Nephron progenitor cell (in vitro differentiated cells): ENCODE measurements around the gene EVX1.
A peak's percentile ranks its signal among the peaks of the same experiment; 100 is the strongest.

Experiments
- DNase-seq: peaks from one replicate; pipeline ENCODE4 v3.0.0; 2021
- H3K27ac Mint-ChIP-seq: 2 replicates; pipeline ENCODE4 v1.8.0; 2021; ENCODE audit warnings: mild to moderate bottlenecking, moderate library complexity, mixed read lengths
- H3K27me3 Mint-ChIP-seq: 2 replicates; pipeline ENCODE4 v1.8.0; 2021; ENCODE audit warnings: mild to moderate bottlenecking, low read depth, mixed read lengths; ENCODE audit not compliant: poor library complexity
- H3K36me3 Mint-ChIP-seq: 2 replicates; pipeline ENCODE4 v1.8.0; 2021; ENCODE audit warnings: low read depth, mixed read lengths
- H3K4me1 Mint-ChIP-seq: 2 replicates; pipeline ENCODE4 v1.8.0; 2021; ENCODE audit warnings: mixed read lengths
- H3K4me3 Mint-ChIP-seq: 2 replicates; pipeline ENCODE4 v1.8.0; 2021; ENCODE audit warnings: mild to moderate bottlenecking, moderate library complexity, mixed read lengths
- H3K9me3 Mint-ChIP-seq: 2 replicates; pipeline ENCODE4 v1.8.0; 2021; ENCODE audit warnings: mild to moderate bottlenecking, moderate library complexity, mixed read lengths
- CTCF ChIP-seq: fragments of 200-600 bp; sonication (generic); IDR thresholded peaks from 2 replicates; pipeline ENCODE4 v1.5.0; 2021; ENCODE audit warnings: antibody characterized with exemption

EVX1 gene

GRCh38 chr7:27260211-27260610 is 17.6 kb downstream of the EVX1 start:
- Mint-ChIP-seq H3K4me1 (peaks cover 39% of the 10 kb centered on the region), H3K27me3 (peaks cover 5% of the 10 kb centered on the region)

GRCh38 chr7:27262121-27262520 is 19.5 kb downstream of the EVX1 start:
- no peaks in the 10 kb centered on the region for H3K9me3 Mint-ChIP-seq
- no peak for DNase-seq
- no peak overlapping the region for H3K27ac Mint-ChIP-seq
- H3K36me3 Mint-ChIP-seq, result no peaks in the 10 kb centered on the region
- no peak for TF ChIP-seq CTCF
- no peak overlapping the region for H3K4me3 Mint-ChIP-seq
- H3K27me3 Mint-ChIP-seq, result peaks cover 4% of the 10 kb centered on the region
- H3K4me1 Mint-ChIP-seq, result peaks cover 30% of the 10 kb centered on the region

More at GRCh38 chr7:27260211-27260610, 17.6 kb downstream of the EVX1 start:
- Mint-ChIP-seq H3K9me3 (no peaks in the 10 kb centered on the region), H3K4me3 (no peak overlapping the region), H3K27ac (no peak overlapping the region), H3K36me3 (no peaks in the 10 kb centered on the region)
- DNase-seq, result no peak
- no peak for TF ChIP-seq CTCF

GRCh38 chr7:27263781-27264180 is 21.2 kb downstream of the EVX1 start:
- H3K27me3 Mint-ChIP-seq, result no peaks in the 10 kb centered on the region
- TF ChIP-seq CTCF, result no peak
- H3K4me3 Mint-ChIP-seq, result no peak overlapping the region
- H3K4me1 Mint-ChIP-seq, result peaks cover 16% of the 10 kb centered on the region
- H3K9me3 Mint-ChIP-seq, result peaks cover 2% of the 10 kb centered on the region
- no peaks in the 10 kb centered on the region for H3K36me3 Mint-ChIP-seq
- no peak overlapping the region for H3K27ac Mint-ChIP-seq
- no peak for DNase-seq

GRCh38 chr7:27269455-27269854 is 26.9 kb downstream of the EVX1 start:
- Mint-ChIP-seq H3K4me1 (peaks cover 6% of the 10 kb centered on the region), H3K4me3 (no peak overlapping the region), H3K27ac (no peak overlapping the region), H3K9me3 (peaks cover 33% of the 10 kb centered on the region), H3K27me3 (no peaks in the 10 kb centered on the region), H3K36me3 (peaks cover 6% of the 10 kb centered on the region)
- no peak for DNase-seq
- no peak for TF ChIP-seq CTCF

GRCh38 chr7:27271384-27271783 is 28.8 kb downstream of the EVX1 start:
- H3K36me3 Mint-ChIP-seq, result peaks cover 6% of the 10 kb centered on the region
- peaks cover 33% of the 10 kb centered on the region for H3K9me3 Mint-ChIP-seq
- TF ChIP-seq CTCF, result no peak
- no peak overlapping the region for H3K4me3 Mint-ChIP-seq
- H3K27ac Mint-ChIP-seq, result no peak overlapping the region
- no peaks in the 10 kb centered on the region for H3K4me1 Mint-ChIP-seq
- DNase-seq, result no peak
- H3K27me3 Mint-ChIP-seq, result no peaks in the 10 kb centered on the region

- no peak for DNase-seq
- no peak overlapping the region for H3K4me3 Mint-ChIP-seq
- no peaks in the 10 kb centered on the region for H3K36me3 Mint-ChIP-seq
- H3K27ac Mint-ChIP-seq, result peak overlapping the region; percentile 65
- H3K27me3 Mint-ChIP-seq, result no peaks in the 10 kb centered on the region
- H3K4me1 Mint-ChIP-seq, result peaks cover 6% of the 10 kb centered on the region
- TF ChIP-seq CTCF, result no peak
- peaks cover 6% of the 10 kb centered on the region for H3K9me3 Mint-ChIP-seq
Measured at GRCh38 chr7:27277628-27278027, 35.0 kb downstream of the EVX1 start.
